GM19351 (cell line): ENCODE results near the gene GLIPR2.
"Not testable (repeated sequence)": the region's sequence is repeated elsewhere in the genome, so short reads cannot be mapped to it uniquely, and the experiment has no call there.

Experiments used
- ATAC-seq: cut with Tn5 transposase; IDR thresholded peaks from one replicate; pipeline ENCODE4 v1.9.1; 2021; ENCODE audit warnings: mild to moderate bottlenecking, moderate library complexity; ENCODE audit not compliant: unreplicated experiment

Gene GLIPR2, protein sequence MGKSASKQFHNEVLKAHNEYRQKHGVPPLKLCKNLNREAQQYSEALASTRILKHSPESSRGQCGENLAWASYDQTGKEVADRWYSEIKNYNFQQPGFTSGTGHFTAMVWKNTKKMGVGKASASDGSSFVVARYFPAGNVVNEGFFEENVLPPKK

GRCh38 chr9:36136272-36136893 lies at the start of gene GLIPR2:
GLIPR2 (plus strand) TSS chr9:36136733; CDS start chr9:36136779, 46 bp downstream.
- ATAC-seq = peak; percentile 95

DNA sequence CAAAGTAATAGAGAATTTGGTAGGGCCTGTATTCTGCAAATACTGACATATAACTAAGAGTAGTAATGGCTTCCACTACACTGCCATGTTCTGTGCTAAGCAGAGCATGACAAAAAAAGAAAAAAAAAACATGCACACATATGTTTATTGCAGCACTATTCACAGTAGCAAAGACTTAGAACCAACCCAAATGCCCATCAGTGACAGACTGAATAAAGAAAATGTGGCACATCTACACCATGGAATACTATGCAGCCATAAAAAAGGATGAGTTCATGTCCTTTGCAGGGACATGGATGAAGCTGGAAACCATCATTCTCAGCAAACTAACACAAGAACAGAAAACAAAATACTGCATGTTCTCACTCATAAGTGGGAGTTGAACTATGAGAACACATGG lies 49.5 kb upstream of the GLIPR2 start:
- ATAC-seq = not testable (repeated sequence)

- no peak for ATAC-seq
These were observed 48.5 kb upstream of the GLIPR2 start for GRCh38 chr9:36088020-36088419.

GRCh38 chr9:36091026-36091953 lies 45.2 kb upstream of the GLIPR2 start:
- no peak for ATAC-seq

- no peak for ATAC-seq
These were observed 44.5 kb upstream of the GLIPR2 start for GRCh38 chr9:36092014-36092413.

GRCh38 chr9:36092509-36093215 lies 43.9 kb upstream of the GLIPR2 start:
- ATAC-seq = peak; percentile 95

DNA sequence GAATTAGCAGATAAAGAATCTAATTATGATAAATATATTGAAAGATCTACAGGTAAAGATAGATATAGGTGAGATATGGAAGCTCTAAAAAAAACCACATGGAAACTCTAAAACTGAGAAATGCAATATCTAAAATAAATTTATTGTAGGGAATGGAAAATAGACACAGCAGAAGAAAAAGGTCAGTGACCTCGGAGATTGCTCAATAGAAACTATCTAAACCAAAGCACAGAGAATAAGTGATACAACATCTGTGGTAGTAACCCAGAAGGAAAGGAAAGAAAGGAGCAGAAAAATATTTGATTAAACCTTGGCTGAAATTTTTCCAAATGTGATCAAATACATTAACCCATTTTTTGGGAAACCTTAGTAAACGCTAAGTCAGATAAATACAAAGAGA lies 43.1 kb upstream of the GLIPR2 start:
- no peak for ATAC-seq

DNA sequence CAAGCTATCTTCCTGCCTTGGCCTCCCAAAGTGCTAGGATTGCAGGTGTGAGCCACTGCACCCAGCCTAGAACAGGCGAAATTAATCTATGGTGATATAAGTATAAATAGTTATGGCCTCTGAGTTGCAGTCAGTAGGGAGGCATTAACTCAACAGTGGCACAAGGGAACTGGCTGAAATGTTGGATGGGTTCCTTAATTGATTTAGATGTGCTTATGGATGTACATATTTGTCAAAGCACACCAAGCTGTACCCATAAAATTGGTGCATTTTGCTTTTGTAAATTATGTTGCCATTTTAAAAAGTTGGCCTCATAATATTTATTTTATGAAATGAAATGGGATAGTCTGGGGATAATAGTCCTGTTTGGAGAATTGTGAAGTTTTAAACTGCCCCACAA lies 36.8 kb upstream of the GLIPR2 start:
- no peak for ATAC-seq

- ATAC-seq = no peak
These were observed 36.0 kb upstream of the GLIPR2 start for GRCh38 chr9:36100532-36100931.

DNA sequence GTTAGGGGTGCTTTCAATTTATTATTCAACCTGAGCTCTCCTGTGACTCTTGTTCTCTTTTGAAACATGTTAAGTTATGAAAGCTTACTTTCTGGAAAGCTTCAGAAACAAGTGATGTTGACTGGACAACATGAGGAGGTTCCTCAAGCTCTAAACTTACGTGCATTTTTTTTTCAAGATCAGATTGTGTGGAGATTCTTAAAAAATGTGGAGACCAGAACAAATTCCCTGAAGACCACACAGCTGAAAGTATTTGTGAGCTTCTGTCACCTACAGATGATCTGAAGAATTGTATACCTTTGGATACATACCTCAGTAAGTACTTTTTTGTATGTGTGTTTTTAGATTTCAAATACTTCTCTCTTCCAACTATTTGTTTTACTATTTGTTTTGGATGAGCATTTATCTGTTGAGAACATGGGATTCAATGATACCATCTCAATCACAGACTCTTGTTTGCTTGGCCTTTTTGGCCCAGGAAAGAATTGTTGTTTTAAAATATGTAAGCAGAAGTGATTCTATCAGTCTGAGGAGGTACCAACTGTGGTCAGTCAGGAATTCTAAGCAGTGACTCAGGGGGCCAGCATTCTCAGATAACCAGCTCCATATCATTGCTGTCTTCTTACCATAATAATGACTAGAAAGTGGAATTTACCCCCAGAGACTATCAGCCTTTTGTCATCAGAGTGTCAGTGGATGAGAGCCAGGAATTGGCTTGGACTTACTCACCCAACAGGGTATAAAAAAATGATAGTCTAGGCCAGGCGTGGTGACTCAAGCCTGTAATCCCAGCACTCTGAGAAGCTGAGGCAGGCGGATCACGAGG lies 34.4 kb upstream of the GLIPR2 start:
- no peak for ATAC-seq

- ATAC-seq = no peak
These were observed 33.6 kb upstream of the GLIPR2 start for GRCh38 chr9:36102742-36103495.

- no peak for ATAC-seq
These were observed 27.5 kb upstream of the GLIPR2 start for GRCh38 chr9:36109071-36109470.

DNA sequence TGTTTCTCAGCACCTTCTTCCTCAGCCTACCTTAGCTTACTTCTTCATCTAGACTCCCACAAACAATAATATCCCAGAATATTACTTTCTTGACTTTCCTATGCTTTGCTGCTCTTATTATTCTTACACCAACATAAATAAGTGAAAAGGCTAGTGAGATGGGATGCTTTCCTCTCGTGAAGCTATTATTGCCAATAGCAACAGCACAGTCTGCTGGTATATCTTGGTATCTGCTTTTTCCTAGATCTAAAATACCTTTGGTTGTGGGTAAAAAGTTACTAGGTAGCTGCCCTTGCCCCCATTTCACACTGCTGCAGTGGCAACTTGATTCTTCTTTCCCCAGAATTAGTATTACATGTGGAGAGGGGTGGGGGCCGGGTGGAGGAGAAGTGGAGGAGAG lies 26.1 kb upstream of the GLIPR2 start:
- no peak for ATAC-seq

GRCh38 chr9:36112516-36112915 lies 24.0 kb upstream of the GLIPR2 start:
- ATAC-seq = no peak

- no peak for ATAC-seq
These were observed 22.5 kb upstream of the GLIPR2 start for GRCh38 chr9:36113999-36114398.

GRCh38 chr9:36116593-36116992 lies 19.9 kb upstream of the GLIPR2 start:
- ATAC-seq = no peak

- ATAC-seq = no peak
These were observed 18.3 kb upstream of the GLIPR2 start for GRCh38 chr9:36118201-36118600.

DNA sequence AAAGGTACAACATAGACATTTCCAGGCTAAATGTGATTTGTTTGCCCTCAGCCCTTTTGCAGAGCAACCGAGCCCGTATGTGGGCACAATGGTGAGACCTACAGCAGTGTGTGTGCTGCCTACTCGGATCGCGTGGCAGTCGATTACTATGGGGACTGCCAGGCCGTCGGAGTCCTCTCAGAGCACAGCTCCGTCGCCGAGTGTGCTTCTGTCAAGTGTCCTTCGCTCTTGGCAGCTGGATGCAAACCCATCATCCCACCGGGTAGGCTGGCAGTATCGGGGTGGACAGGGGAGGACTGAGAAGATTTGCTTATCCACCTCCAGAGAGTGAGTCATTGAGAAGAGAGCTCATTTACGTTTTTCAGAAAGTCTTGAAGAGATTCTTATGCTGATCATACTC lies 17.8 kb upstream of the GLIPR2 start:
- ATAC-seq = no peak

- ATAC-seq = no peak
These were observed 17.1 kb upstream of the GLIPR2 start for GRCh38 chr9:36119476-36119875.

DNA sequence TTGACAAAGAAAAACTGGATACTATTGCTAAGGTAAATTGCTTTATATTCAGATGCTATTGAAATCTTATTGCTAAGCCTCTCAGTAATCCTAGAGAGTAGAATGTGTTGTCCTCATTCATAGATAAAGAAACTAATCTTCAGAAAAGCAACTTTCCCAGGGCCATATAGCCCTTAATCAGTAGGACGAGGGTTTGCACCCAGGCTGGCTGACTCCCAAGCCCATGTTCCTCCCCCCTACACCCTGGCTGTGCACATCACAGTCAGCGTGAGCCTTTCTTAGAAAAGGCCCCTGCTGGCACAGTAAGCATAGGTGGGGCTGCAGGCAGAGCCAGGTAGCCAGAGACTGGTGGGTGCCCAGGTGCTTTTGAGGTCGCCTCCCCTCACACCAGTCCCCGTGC lies 15.8 kb upstream of the GLIPR2 start:
- no peak for ATAC-seq
